H1 (cell line): ENCODE data around the gene KIAA1328.

Source experiments
- ASH2L ChIP-seq: fragments of 200-600, 300-600 bp; sonication (generic); IDR thresholded peaks from one replicate; pipeline ENCODE4 v1.7.1; 2017; ENCODE audit warnings: low read length
- GABPA ChIP-seq: IDR thresholded peaks from 2 replicates; pipeline ENCODE4 v1.6.1; 2011; ENCODE audit warnings: mild to moderate bottlenecking, low read length, moderate library complexity, borderline replicate concordance; ENCODE audit not compliant: insufficient read depth
- JUND ChIP-seq: IDR thresholded peaks from 2 replicates; pipeline ENCODE4 v1.6.1; 2011; ENCODE audit warnings: mild to moderate bottlenecking, improper control_type of control experiment, low read length
- POLR2A ChIP-seq, 2 experiments: IDR thresholded peaks; 1 replicate in 1 of 2; 2 replicates in 1 of 2; pipeline ENCODE4 v1.6.1; 2011; ENCODE audit warnings: low read depth in 2 of 2, low read length in 2 of 2, mild to moderate bottlenecking in 2 of 2; ENCODE audit errors: control extremely low read depth in 1 of 2
- POLR2AphosphoS5 ChIP-seq: IDR thresholded peaks from 2 replicates; pipeline ENCODE4 v1.6.1; 2011; ENCODE audit warnings: low read depth, low read length
- SIN3A ChIP-seq, 2 experiments: IDR thresholded peaks in 1 of 2; conservative IDR thresholded peaks in 1 of 2; 2 replicates each; pipeline ENCODE4 v1.6.1; 2011 to 2012; ENCODE audit warnings: low read length in 2 of 2, improper control_type of control experiment in 1 of 2, low read depth in 1 of 2, mild to moderate bottlenecking in 1 of 2
- TAF1 ChIP-seq: IDR thresholded peaks from 2 replicates; pipeline ENCODE4 v1.6.1; 2011; ENCODE audit warnings: mild to moderate bottlenecking, low read depth, low read length
- YY1 ChIP-seq: IDR thresholded peaks from 2 replicates; pipeline ENCODE4 v1.6.1; 2011; ENCODE audit warnings: low read depth, mild to moderate bottlenecking, low read length
- TF ChIP-seq, protein P1 (sequence below), 3 experiments: IDR thresholded peaks; 1 replicate in 2 of 3; 2 replicates in 1 of 3; pipeline versions ENCODE4 v1.5.1 to v1.6.1; 2011; ENCODE audit warnings: low read length in 3 of 3, mild to moderate bottlenecking in 3 of 3, inconsistent platforms in 2 of 3, low read depth in 1 of 3, moderate library complexity in 1 of 3; ENCODE audit not compliant: insufficient read depth in 1 of 3; ENCODE audit errors: control extremely low read depth in 1 of 3

DNA sequence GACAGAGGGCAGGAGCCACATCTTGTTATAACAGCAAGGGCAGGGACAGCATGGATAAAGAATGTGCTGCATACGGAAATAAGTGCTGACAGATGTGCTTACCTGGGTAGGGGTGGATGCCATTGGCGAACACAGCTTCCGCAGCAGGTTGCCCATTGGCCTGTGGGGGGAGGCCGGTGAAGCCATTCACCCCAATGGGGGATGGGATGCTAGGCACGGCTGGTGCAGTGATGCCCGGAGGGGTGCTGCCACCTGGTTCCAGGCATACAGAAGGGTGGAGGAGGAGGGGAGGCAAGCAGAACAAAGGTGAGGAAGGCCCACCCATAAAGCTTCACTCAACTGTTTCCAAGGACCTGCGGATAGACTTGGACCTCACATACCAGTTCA is 441.7 kb downstream of the KIAA1328 start:
- no peak for TF ChIP-seq YY1
- TF ChIP-seq TAF1, result no peak
- TF ChIP-seq SIN3A (conservative IDR thresholded peaks at IDR 0.05 in 1 of 2, IDR thresholded peaks at IDR 0.05 in 1 of 2; ENCODE audit: low read depth in 1 of 2, low read length in 2 of 2), result no peak
- TF ChIP-seq ASH2L, result no peak
- TF ChIP-seq POLR2A (IDR thresholded peaks at IDR 0.05; ENCODE audit: control extremely low read depth in 1 of 2, low read depth in 2 of 2, low read length in 2 of 2), result no peak
- TF ChIP-seq, protein P1, sequence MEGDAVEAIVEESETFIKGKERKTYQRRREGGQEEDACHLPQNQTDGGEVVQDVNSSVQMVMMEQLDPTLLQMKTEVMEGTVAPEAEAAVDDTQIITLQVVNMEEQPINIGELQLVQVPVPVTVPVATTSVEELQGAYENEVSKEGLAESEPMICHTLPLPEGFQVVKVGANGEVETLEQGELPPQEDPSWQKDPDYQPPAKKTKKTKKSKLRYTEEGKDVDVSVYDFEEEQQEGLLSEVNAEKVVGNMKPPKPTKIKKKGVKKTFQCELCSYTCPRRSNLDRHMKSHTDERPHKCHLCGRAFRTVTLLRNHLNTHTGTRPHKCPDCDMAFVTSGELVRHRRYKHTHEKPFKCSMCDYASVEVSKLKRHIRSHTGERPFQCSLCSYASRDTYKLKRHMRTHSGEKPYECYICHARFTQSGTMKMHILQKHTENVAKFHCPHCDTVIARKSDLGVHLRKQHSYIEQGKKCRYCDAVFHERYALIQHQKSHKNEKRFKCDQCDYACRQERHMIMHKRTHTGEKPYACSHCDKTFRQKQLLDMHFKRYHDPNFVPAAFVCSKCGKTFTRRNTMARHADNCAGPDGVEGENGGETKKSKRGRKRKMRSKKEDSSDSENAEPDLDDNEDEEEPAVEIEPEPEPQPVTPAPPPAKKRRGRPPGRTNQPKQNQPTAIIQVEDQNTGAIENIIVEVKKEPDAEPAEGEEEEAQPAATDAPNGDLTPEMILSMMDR (IDR thresholded peaks at IDR 0.05; ENCODE audit: control extremely low read depth in 1 of 3, insufficient read depth in 1 of 3, low read depth in 1 of 3, low read length in 3 of 3), result no peak
- TF ChIP-seq POLR2AphosphoS5, result no peak
- TF ChIP-seq GABPA, result no peak
- TF ChIP-seq JUND, result no peak
